ENCODE results near the gene IL21R. TPM values are rescaled to one million over a fixed set of nuclear protein-coding genes. Genes with fewer than 3 reads are reported as not detected.

The IL21R gene
- total RNA-seq, 1 donor from 2014 or later, result 0.40 TPM

- no peak for DNase-seq (ENCODE audit: extremely low spot score, unreplicated experiment)
- Mint-ChIP-seq H3K9me3 (ENCODE audit: unreplicated experiment) (no peaks in the 10 kb centered on the region), H3K4me3 (ENCODE audit: unreplicated experiment) (no peak overlapping the region), H3K4me1 (ENCODE audit: unreplicated experiment) (no peaks in the 10 kb centered on the region), H3K27me3 (ENCODE audit: unreplicated experiment) (no peaks in the 10 kb centered on the region), H3K27ac (ENCODE audit: unreplicated experiment) (no peak overlapping the region), H3K36me3 (ENCODE audit: unreplicated experiment) (no peaks in the 10 kb centered on the region)
- TF ChIP-seq CTCF (IDR thresholded peaks at IDR 0.05), result no peak
Observed at GRCh38 chr16:27441998-27442397, 40.0 kb downstream of the IL21R start.

- H3K4me1 Mint-ChIP-seq (ENCODE audit: unreplicated experiment), result no peaks in the 10 kb centered on the region
- no peak overlapping the region for H3K4me3 Mint-ChIP-seq (ENCODE audit: unreplicated experiment)
- no peaks in the 10 kb centered on the region for H3K9me3 Mint-ChIP-seq (ENCODE audit: unreplicated experiment)
- no peak overlapping the region for H3K27ac Mint-ChIP-seq (ENCODE audit: unreplicated experiment)
- H3K36me3 Mint-ChIP-seq (ENCODE audit: unreplicated experiment), result no peaks in the 10 kb centered on the region
- DNase-seq (ENCODE audit: extremely low spot score, unreplicated experiment), result no peak
- no peak for TF ChIP-seq CTCF (IDR thresholded peaks at IDR 0.05)
- no peaks in the 10 kb centered on the region for H3K27me3 Mint-ChIP-seq (ENCODE audit: unreplicated experiment)
Observed at GRCh38 chr16:27444015-27444414, 42.0 kb downstream of the IL21R start.

GRCh38 chr16:27444470-27444869 is 42.5 kb downstream of the IL21R start:
- Mint-ChIP-seq H3K27ac (ENCODE audit: unreplicated experiment) (no peak overlapping the region), H3K9me3 (ENCODE audit: unreplicated experiment) (no peaks in the 10 kb centered on the region), H3K27me3 (ENCODE audit: unreplicated experiment) (no peaks in the 10 kb centered on the region), H3K36me3 (ENCODE audit: unreplicated experiment) (no peaks in the 10 kb centered on the region), H3K4me3 (ENCODE audit: unreplicated experiment) (no peak overlapping the region), H3K4me1 (ENCODE audit: unreplicated experiment) (no peaks in the 10 kb centered on the region)
- DNase-seq (ENCODE audit: extremely low spot score, unreplicated experiment), result no peak
- TF ChIP-seq CTCF (IDR thresholded peaks at IDR 0.05), result no peak

DNA sequence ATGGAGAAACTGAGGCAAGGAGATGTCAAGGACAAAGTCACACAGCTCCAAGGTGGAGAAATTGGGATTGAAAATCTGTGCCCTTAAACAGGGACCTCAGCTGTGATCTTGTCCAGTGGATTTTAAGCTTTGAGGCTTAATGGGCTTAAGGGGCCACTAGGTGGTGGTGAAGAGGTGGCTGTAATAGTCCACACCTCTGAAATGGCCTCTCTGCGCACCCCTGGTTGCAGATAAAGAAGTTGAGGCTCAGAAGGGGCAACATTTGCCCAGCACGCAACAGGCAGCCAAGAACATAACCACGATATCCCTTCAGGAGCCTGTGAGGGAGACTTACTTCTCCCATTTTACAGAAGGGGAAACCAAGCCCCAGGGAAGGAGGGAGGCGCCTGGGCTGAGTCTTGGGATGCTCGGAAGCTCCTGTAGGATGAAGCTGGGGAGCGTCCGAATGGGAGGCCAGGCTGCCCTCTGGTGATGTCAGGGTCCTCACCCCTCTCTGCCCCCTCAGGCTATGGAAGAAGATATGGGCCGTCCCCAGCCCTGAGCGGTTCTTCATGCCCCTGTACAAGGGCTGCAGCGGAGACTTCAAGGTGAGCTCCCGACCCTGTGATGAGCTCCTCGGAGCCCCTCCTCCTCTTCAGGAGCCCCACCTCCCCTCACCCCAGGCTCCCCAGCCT is 43.7 kb downstream of the IL21R start:
- Mint-ChIP-seq H3K4me3 (ENCODE audit: unreplicated experiment) (no peak overlapping the region), H3K27me3 (ENCODE audit: unreplicated experiment) (no peaks in the 10 kb centered on the region), H3K4me1 (ENCODE audit: unreplicated experiment) (no peaks in the 10 kb centered on the region), H3K27ac (ENCODE audit: unreplicated experiment) (no peak overlapping the region), H3K36me3 (ENCODE audit: unreplicated experiment) (no peaks in the 10 kb centered on the region), H3K9me3 (ENCODE audit: unreplicated experiment) (no peaks in the 10 kb centered on the region)
- DNase-seq (ENCODE audit: extremely low spot score, unreplicated experiment), result no peak
- TF ChIP-seq CTCF (IDR thresholded peaks at IDR 0.05), result no peak

DNA sequence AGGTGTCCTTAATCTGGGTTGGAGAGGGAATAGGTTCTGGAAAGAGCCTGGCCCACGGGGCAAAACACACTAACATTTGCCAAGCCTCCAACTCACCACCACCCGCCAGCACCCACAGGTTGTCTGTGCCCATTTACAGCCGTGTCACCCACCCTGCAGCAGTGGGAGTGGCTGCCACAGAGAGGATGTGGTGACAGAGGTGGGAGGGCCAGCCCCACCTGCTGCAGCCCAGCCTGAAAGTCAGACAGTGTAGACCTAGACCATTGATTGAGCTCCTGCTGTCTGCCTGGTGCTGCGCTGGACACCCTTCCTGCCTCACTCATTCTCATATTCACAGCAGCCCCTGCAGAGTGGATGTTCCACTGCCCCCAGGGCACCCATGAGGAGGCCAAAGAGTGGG is 44.7 kb downstream of the IL21R start:
- Mint-ChIP-seq H3K4me3 (ENCODE audit: unreplicated experiment) (no peak overlapping the region), H3K36me3 (ENCODE audit: unreplicated experiment) (no peaks in the 10 kb centered on the region), H3K4me1 (ENCODE audit: unreplicated experiment) (no peaks in the 10 kb centered on the region), H3K27me3 (ENCODE audit: unreplicated experiment) (no peaks in the 10 kb centered on the region), H3K9me3 (ENCODE audit: unreplicated experiment) (no peaks in the 10 kb centered on the region), H3K27ac (ENCODE audit: unreplicated experiment) (no peak overlapping the region)
- no peak for TF ChIP-seq CTCF (IDR thresholded peaks at IDR 0.05)
- no peak for DNase-seq (ENCODE audit: extremely low spot score, unreplicated experiment)
